ENCODE data around the gene FAM170B. TPM values are rescaled to one million over a fixed set of nuclear protein-coding genes. Genes with fewer than 3 reads are reported as not detected.
A peak's percentile ranks its signal among the peaks of the same experiment; 100 is the strongest.

FAM170B gene
- total and polyA plus RNA-seq, 9 of the 15 experiments (the other 6 are each of a cell fraction or from before 2014, with no cell fraction given) = 0.11 to 0.21 TPM; not detected in 7

- TF ChIP-seq ATF2 (CRISPR knock-in tag; IDR thresholded peaks at IDR 0.05) (no peak), SMAD2 (IDR thresholded peaks at IDR 0.05; ENCODE audit: low read depth, low read length) (no peak), ZNF311 (CRISPR knock-in tag; IDR thresholded peaks at IDR 0.05) (no peak), ZBTB7A (IDR thresholded peaks at IDR 0.05; ENCODE audit: borderline replicate concordance, control insufficient read depth, low read depth, low read length) (peak; percentile 54; the same call in 1 of the 2 replicates), RBM17 (IDR thresholded peaks at IDR 0.05; ENCODE audit: borderline replicate concordance, low read depth, low read length) (no peak), EZH2 (IDR thresholded peaks at IDR 0.05; ENCODE audit: borderline replicate concordance, low read depth, low read length) (no peak), ZNF24 (IDR thresholded peaks at IDR 0.05) (no peak; the same call in 1 of the 2 replicates), ZFP36 (IDR thresholded peaks at IDR 0.05; ENCODE audit: low read depth, low read length, partially characterized antibody) (peak; percentile 32), DPF2 (IDR thresholded peaks at IDR 0.05) (peak; percentile 88), ZNF239 (CRISPR knock-in tag; IDR thresholded peaks at IDR 0.05) (no peak), CBFA2T3 (IDR thresholded peaks at IDR 0.05) (peak; percentile 86), RBBP5 (IDR thresholded peaks at IDR 0.05; ENCODE audit: borderline replicate concordance, insufficient read depth, low read length, poor library complexity, severe bottlenecking) (no peak), ZBTB40 (IDR thresholded peaks at IDR 0.05) (0 out of 2 replicates have a peak, but pooled peaks have one; percentile 14), ZBTB40 (CRISPR knock-in tag; IDR thresholded peaks at IDR 0.05) (no peak), PTTG1 (tag; IDR thresholded peaks at IDR 0.05; ENCODE audit: low read depth) (no peak), MIER1 (IDR thresholded peaks at IDR 0.05; ENCODE audit: low read depth) (0 out of 2 replicates have a peak, but pooled peaks have one; percentile 29), ZNF124 (CRISPR knock-in tag; IDR thresholded peaks at IDR 0.05) (no peak), CBX2 (IDR thresholded peaks at IDR 0.05; ENCODE audit: insufficient read depth, low read length, poor library complexity, severe bottlenecking) (no peak), ZNF436 (CRISPR knock-in tag; IDR thresholded peaks at IDR 0.05) (no peak)
Observed at GRCh38 chr10:49173201-49173772, 39.5 kb upstream of the FAM170B start (continued).

All from K562 (cell line).